Lower lobe of right lung (tissue), 2 donors: Measurements from ENCODE around the gene CSGALNACT2. TPM values are rescaled to one million over a fixed set of nuclear protein-coding genes. Genes with fewer than 3 reads are reported as not detected.

Experiments used
- ATAC-seq, 2 donors: fragments of 200-7000 bp; cut with Tn5 transposase; one replicate each; pipeline ENCODE4 v1.9.1; 2020 to 2022; ENCODE audit warnings: mild to moderate bottlenecking in 2 of 2, moderate library complexity in 2 of 2
- DNase-seq: peaks from one replicate; pipeline ENCODE4 v3.0.0-alpha.2; 2020
- H3K27ac ChIP-seq: fragments of 200-600 bp; one replicate; pipeline ENCODE4 v1.8.0; 2022
- H3K27me3 ChIP-seq: fragments of 200-600 bp; one replicate; pipeline ENCODE4 v1.8.0; 2022; ENCODE audit warnings: low read depth
- H3K36me3 ChIP-seq: fragments of 200-600 bp; one replicate; pipeline ENCODE4 v1.8.0; 2022; ENCODE audit warnings: mild to moderate bottlenecking
- H3K4me1 ChIP-seq: fragments of 200-600 bp; one replicate; pipeline ENCODE4 v1.8.0; 2022
- H3K4me3 ChIP-seq: fragments of 200-600 bp; one replicate; pipeline ENCODE4 v1.8.0; 2022; ENCODE audit warnings: mild to moderate bottlenecking
- H3K9me3 ChIP-seq: fragments of 200-600 bp; one replicate; pipeline ENCODE4 v1.8.0; 2022
- CTCF ChIP-seq: fragments of 200-600 bp; IDR thresholded peaks from one replicate; pipeline ENCODE4 v1.8.0; 2022; ENCODE audit warnings: antibody characterized with exemption, mild to moderate bottlenecking
- intact Hi-C: fragments of 100-400 bp; cut with DNase I; formaldehyde crosslinking; loops from one replicate; pipeline ENCODE4 v1.11.0; 2022
- total RNA-seq: library from RNA; stranded (reverse); fragmentation: NEBNext Ultra II Directional; extraction: Animal tissue kit (Norgen Biotek cat#: 25700); gene quantifications from one replicate; pipeline ENCODE4 v1.2.1, GENCODE V29; 2021
- donor health status: DM: no; HTN: yes; CAD: no; lungs with severe emphysema.

Gene CSGALNACT2
- total RNA-seq, 1 donor from 2014 or later = 36.4 TPM

DNA sequence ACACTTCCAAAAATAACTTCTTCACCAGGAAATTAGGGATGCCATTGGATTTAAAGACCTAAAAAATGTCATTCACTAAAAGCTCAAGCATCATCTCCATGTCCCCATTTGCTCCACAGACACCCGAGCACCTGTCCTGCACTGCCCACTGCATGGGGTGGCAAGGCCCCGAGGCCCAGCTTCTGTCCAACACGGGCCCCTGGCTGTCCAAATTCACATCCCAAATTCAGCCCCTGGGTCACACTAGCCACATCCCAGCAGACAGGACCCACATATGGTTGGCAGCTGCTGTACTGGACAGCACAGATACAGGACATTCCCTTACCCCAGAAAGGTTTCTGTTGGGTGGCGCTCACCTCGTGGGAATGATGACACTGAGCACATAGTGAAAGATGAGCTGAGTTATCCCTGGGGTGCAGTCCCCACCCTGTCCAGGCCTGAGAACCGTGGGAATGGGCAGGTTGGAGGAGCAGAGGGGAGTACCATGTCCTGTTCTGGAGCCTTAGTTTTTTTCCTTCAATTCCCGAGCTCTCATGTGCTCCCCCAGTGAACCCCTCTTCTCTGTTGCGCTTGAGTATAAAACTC, 55.3 kb downstream of the CSGALNACT2 start:
- peak; percentile 30 for DNase-seq

GRCh38 chr10:43194266-43194665, 56.0 kb downstream of the CSGALNACT2 start:
- Histone ChIP-seq H3K4me1 (no peaks in the 10 kb centered on the region), H3K27ac (no peak overlapping the region), H3K9me3 (no peaks in the 10 kb centered on the region), H3K27me3 (no peaks in the 10 kb centered on the region), H3K36me3 (no peaks in the 10 kb centered on the region), H3K4me3 (no peak overlapping the region)
- ATAC-seq (no peak), DNase-seq (no peak)
- intact Hi-C loops = no loop called here
- TF ChIP-seq CTCF = no peak

More for the DNA sequence above, 55.3 kb downstream of the CSGALNACT2 start:
- Histone ChIP-seq H3K9me3 (no peaks in the 10 kb centered on the region), H3K4me3 (no peak overlapping the region), H3K27ac (no peak overlapping the region), H3K36me3 (no peaks in the 10 kb centered on the region), H3K27me3 (no peaks in the 10 kb centered on the region), H3K4me1 (no peaks in the 10 kb centered on the region)
- no peak for TF ChIP-seq CTCF
- intact Hi-C loops = no loop called here
- ATAC-seq = no peak

- no peaks in the 10 kb centered on the region for H3K4me1 ChIP-seq
- no peaks in the 10 kb centered on the region for H3K36me3 ChIP-seq
- ATAC-seq (no peak), DNase-seq (peak; percentile 15)
- no peaks in the 10 kb centered on the region for H3K27me3 ChIP-seq
- H3K4me3 ChIP-seq = no peak overlapping the region
- no peaks in the 10 kb centered on the region for H3K9me3 ChIP-seq
- no peak overlapping the region for H3K27ac ChIP-seq
- intact Hi-C loops = no loop called here
- TF ChIP-seq CTCF = no peak
These were observed 56.6 kb downstream of the CSGALNACT2 start for GRCh38 chr10:43194859-43195258.

GRCh38 chr10:43195557-43195956, 57.3 kb downstream of the CSGALNACT2 start:
- Histone ChIP-seq H3K9me3 (no peaks in the 10 kb centered on the region), H3K27ac (no peak overlapping the region), H3K36me3 (no peaks in the 10 kb centered on the region), H3K4me3 (no peak overlapping the region), H3K4me1 (no peaks in the 10 kb centered on the region), H3K27me3 (no peaks in the 10 kb centered on the region)
- no peak for TF ChIP-seq CTCF
- peak; percentile 30 for DNase-seq
- no peak for ATAC-seq
- intact Hi-C loops = no loop called here

GRCh38 chr10:43196131-43196980, 58.1 kb downstream of the CSGALNACT2 start:
- DNase-seq (peak; percentile 30), ATAC-seq (no peak)
- Histone ChIP-seq H3K9me3 (no peaks in the 10 kb centered on the region), H3K36me3 (no peaks in the 10 kb centered on the region), H3K4me1 (peaks cover under 1% of the 10 kb centered on the region), H3K4me3 (no peak overlapping the region), H3K27ac (no peak overlapping the region), H3K27me3 (no peaks in the 10 kb centered on the region)
- TF ChIP-seq CTCF = no peak
- intact Hi-C loops = no loop called here
